CD4-positive, alpha-beta memory T cell (primary cell): ENCODE results near the gene CCR4. TPM values are rescaled to one million over a fixed set of nuclear protein-coding genes. Genes with fewer than 3 reads are reported as not detected.
A peak's percentile ranks its signal among the peaks of the same experiment; 100 is the strongest.

Source experiments
- CTCF ChIA-PET: fragments of 350-600 bp; sonication (Branson Sonifier 250); formaldehyde crosslinking; loops from one replicate; lab custom pipeline; 2021; ENCODE audit warnings: inconsistent platforms; ENCODE audit not compliant: partially characterized antibody; lab: Charles Lee
- POLR2A ChIA-PET: fragments of 350-600 bp; sonication (Branson Sonifier 250); formaldehyde crosslinking; loops from one replicate; lab custom pipeline; 2021; ENCODE audit not compliant: partially characterized antibody; lab: Charles Lee
- DNase-seq, 5 donors: peaks; one replicate each; pipeline versions ENCODE4 v3.0.0 to v3.0.0-alpha.2; 2020 to 2022; ENCODE audit warnings: mixed read lengths in 1 of 5
- H3K27ac ChIP-seq: one replicate; pipeline ENCODE4 v1.7.0; 2013; ENCODE audit warnings: low read depth, low read length
- H3K27me3 ChIP-seq: 2 replicates; pipeline ENCODE4 v1.7.0; 2013; ENCODE audit warnings: mild to moderate bottlenecking, low read length, moderate library complexity; ENCODE audit not compliant: insufficient read depth
- H3K36me3 ChIP-seq: 2 replicates; pipeline ENCODE4 v1.7.0; 2013; ENCODE audit warnings: mild to moderate bottlenecking, low read length, moderate library complexity; ENCODE audit not compliant: insufficient read depth
- H3K4me1 ChIP-seq: 2 replicates; pipeline ENCODE4 v1.7.0; 2013; ENCODE audit warnings: mild to moderate bottlenecking, low read length, moderate library complexity; ENCODE audit not compliant: insufficient read depth
- H3K4me3 ChIP-seq, 2 donors: one replicate each; pipeline ENCODE4 v1.7.0; 2013; ENCODE audit warnings: low read length in 2 of 2, mild to moderate bottlenecking in 1 of 2
- H3K9me3 ChIP-seq, 2 donors: one replicate each; pipeline ENCODE4 v1.7.0; 2013; ENCODE audit warnings: low read length in 2 of 2, control low read depth in 1 of 2; ENCODE audit not compliant: control insufficient read depth in 1 of 2
- H3K27ac Mint-ChIP-seq, 7 donors: one replicate each; pipeline ENCODE4 v1.8.0; 2020 to 2021; ENCODE audit warnings: mixed read lengths in 7 of 7, mild to moderate bottlenecking in 6 of 7, inconsistent platforms in 3 of 7, moderate library complexity in 3 of 7
- H3K27me3 Mint-ChIP-seq, 2 donors: one replicate each; pipeline ENCODE4 v1.8.0; 2020 to 2021; ENCODE audit warnings: mixed read lengths in 2 of 2
- H3K36me3 Mint-ChIP-seq, 2 donors: one replicate each; pipeline ENCODE4 v1.8.0; 2020 to 2021; ENCODE audit warnings: mixed read lengths in 2 of 2, inconsistent platforms in 1 of 2, mild to moderate bottlenecking in 1 of 2
- H3K4me1 Mint-ChIP-seq, 4 donors: one replicate each; pipeline ENCODE4 v1.8.0; 2020 to 2021; ENCODE audit warnings: mixed read lengths in 4 of 4, mild to moderate bottlenecking in 1 of 4
- H3K4me3 Mint-ChIP-seq, 8 donors: one replicate each; pipeline ENCODE4 v1.8.0; 2020 to 2021; ENCODE audit warnings: mixed read lengths in 8 of 8, mild to moderate bottlenecking in 7 of 8, moderate library complexity in 6 of 8, inconsistent platforms in 3 of 8
- H3K9me3 Mint-ChIP-seq, 8 donors: one replicate each; pipeline ENCODE4 v1.8.0; 2020 to 2021; ENCODE audit warnings: mixed read lengths in 8 of 8, mild to moderate bottlenecking in 5 of 8, inconsistent platforms in 3 of 8, moderate library complexity in 1 of 8
- intact Hi-C: fragments of 100-400 bp; cut with micrococcal nuclease; formaldehyde crosslinking; loops from one replicate; pipeline ENCODE4 v1.15.1; 2023
- polyA plus RNA-seq, 2 donors: library from polyadenylated mRNA; unstranded; fragments of 300-500 nt; fragmentation: Illumina TruSeq; gene quantifications; one replicate each; pipeline ENCODE4 v1.2.3, GENCODE V29; 2021
- total RNA-seq, 2 experiments: library from RNA; stranded (reverse); gene quantifications; one replicate each; pipeline ENCODE4 v1.2.3, GENCODE V29; 2021

Gene CCR4
- total and polyA plus RNA-seq, 4 experiments from 2014 or later = 9.9 to 101 (median 67.2) TPM

GRCh38 chr3:32950516-32950915 lies 928 bp upstream of the CCR4 start:
- peaks cover 19 to 25% of the 10 kb centered on the region in 2 donors for H3K36me3 Mint-ChIP-seq
- Histone ChIP-seq H3K4me1 (peaks cover 61% of the 10 kb centered on the region), H3K4me3 (no peak overlapping the region), H3K27ac (peak overlapping the region; percentile 59), H3K36me3 (no peaks in the 10 kb centered on the region), H3K9me3 (no peaks in the 10 kb centered on the region), H3K27me3 (no peaks in the 10 kb centered on the region)
- peak overlapping the region; percentile 60 to 98 (median 89) for H3K27ac Mint-ChIP-seq
- DNase-seq = no peak
- intact Hi-C loops = loop anchor here (2.0 kb wide), 1 partner anchor 14 kb away; no protein-coding TSS in a partner anchor
- peaks cover 32 to 74% (median 55%) of the 10 kb centered on the region in 4 donors for H3K4me1 Mint-ChIP-seq
- CTCF ChIA-PET = interaction anchor here (0.8 to 10.7 kb wide), 15 partner anchors 54 to 422 kb away, joined by 3 to 402 read pairs (median 4); no protein-coding TSS in a partner anchor
- no peaks in the 10 kb centered on the region for H3K27me3 Mint-ChIP-seq
- H3K4me3 Mint-ChIP-seq = peak overlapping the region in 7 of 8 donors; percentile 43 to 55 (median 48)
- no peaks in the 10 kb centered on the region for H3K9me3 Mint-ChIP-seq
- POLR2A ChIA-PET = interaction anchor here (0.6 to 8.3 kb wide), 11 partner anchors 23 to 124 kb away, joined by 3 to 60 read pairs (median 8); no protein-coding TSS in a partner anchor

- Mint-ChIP-seq H3K36me3 (peaks cover 24 to 29% of the 10 kb centered on the region in 2 donors), H3K4me1 (peaks cover 38 to 82% (median 59%) of the 10 kb centered on the region in 4 donors), H3K27ac (peak overlapping the region; percentile 95 to 99 (median 97)), H3K9me3 (no peaks in the 10 kb centered on the region), H3K27me3 (no peaks in the 10 kb centered on the region), H3K4me3 (peak overlapping the region; percentile 91 to 98 (median 95))
- peak; percentile 27 to 62 (median 45) for DNase-seq
- Histone ChIP-seq H3K27me3 (no peaks in the 10 kb centered on the region), H3K4me1 (peaks cover 72% of the 10 kb centered on the region), H3K36me3 (no peaks in the 10 kb centered on the region), H3K9me3 (no peaks in the 10 kb centered on the region), H3K4me3 (peak overlapping the region; percentile 59 to 66), H3K27ac (peak overlapping the region; percentile 79)
- ChIA-PET POLR2A (interaction anchor here (0.8 to 8.3 kb wide), 18 partner anchors 9 to 161 kb away, joined by 3 to 60 read pairs (median 7); partner anchors contain the start of gene CRTAP), CTCF (interaction anchor here (0.8 to 10.7 kb wide), 7 partner anchors 10 to 115 kb away, joined by 3 to 402 read pairs (median 8); no protein-coding TSS in a partner anchor)
- intact Hi-C loops = loop anchor here (1.0 kb wide), 1 partner anchor 8 kb away; no protein-coding TSS in a partner anchor
These were observed 1.1 kb downstream of the CCR4 start for GRCh38 chr3:32952369-32953077.

GRCh38 chr3:32954506-32954905 lies 3.1 kb downstream of the CCR4 start:
- Histone ChIP-seq H3K9me3 (no peaks in the 10 kb centered on the region), H3K27ac (peak overlapping the region; percentile 79), H3K4me3 (peak overlapping the region; percentile 37 to 66), H3K27me3 (no peaks in the 10 kb centered on the region), H3K36me3 (no peaks in the 10 kb centered on the region), H3K4me1 (peaks cover 74% of the 10 kb centered on the region)
- Mint-ChIP-seq H3K4me3 (peak overlapping the region; percentile 91 to 98 (median 95)), H3K27me3 (no peaks in the 10 kb centered on the region), H3K27ac (peak overlapping the region; percentile 82 to 99 (median 97)), H3K9me3 (no peaks in the 10 kb centered on the region), H3K4me1 (peaks cover 39 to 82% (median 62%) of the 10 kb centered on the region in 4 donors), H3K36me3 (peaks cover 30 to 31% of the 10 kb centered on the region in 2 donors)
- intact Hi-C loops = no loop called here
- no peak for DNase-seq
- ChIA-PET CTCF (interaction anchor here (0.8 to 10.7 kb wide), 8 partner anchors 8 to 113 kb away, joined by 3 to 402 read pairs (median 6); no protein-coding TSS in a partner anchor), POLR2A (interaction anchor here (0.9 to 8.3 kb wide), 16 partner anchors 9 to 113 kb away, joined by 3 to 60 read pairs (median 6); no protein-coding TSS in a partner anchor)

GRCh38 chr3:32956750-32957570 lies 5.5 kb downstream of the CCR4 start:
- Mint-ChIP-seq H3K4me3 (peak overlapping the region; percentile 71 to 97 (median 80)), H3K9me3 (no peaks in the 10 kb centered on the region), H3K4me1 (peaks cover 45 to 85% (median 65%) of the 10 kb centered on the region in 4 donors), H3K27ac (peak overlapping the region; percentile 69 to 93 (median 87)), H3K27me3 (no peaks in the 10 kb centered on the region), H3K36me3 (peaks cover 26 to 35% of the 10 kb centered on the region in 2 donors)
- POLR2A ChIA-PET = interaction anchor here (0.6 to 3.0 kb wide), 11 partner anchors 12 to 487 kb away, joined by 3 to 9 read pairs (median 4); no protein-coding TSS in a partner anchor
- Histone ChIP-seq H3K9me3 (no peaks in the 10 kb centered on the region), H3K4me3 (no peak overlapping the region), H3K27ac (no peak overlapping the region), H3K4me1 (peaks cover 80% of the 10 kb centered on the region), H3K27me3 (no peaks in the 10 kb centered on the region), H3K36me3 (no peaks in the 10 kb centered on the region)
- CTCF ChIA-PET = interaction anchor here (1.3 to 1.9 kb wide), 2 partner anchors 17 to 118 kb away, joined by 3 to 8 read pairs; no protein-coding TSS in a partner anchor
- DNase-seq = no peak
- intact Hi-C loops = no loop called here

- peak overlapping the region in 4 of 7 donors; percentile 64 to 99 (median 80) for H3K27ac Mint-ChIP-seq
- intact Hi-C loops = no loop called here
- peaks cover 20 to 31% of the 10 kb centered on the region in 2 donors for H3K36me3 Mint-ChIP-seq
- H3K27me3 ChIP-seq = no peaks in the 10 kb centered on the region
- H3K36me3 ChIP-seq = no peaks in the 10 kb centered on the region
- no peak overlapping the region for H3K27ac ChIP-seq
- ChIA-PET CTCF (interaction anchor here (1.2 to 1.9 kb wide), 2 partner anchors 109 to 116 kb away, joined by 5 to 8 read pairs; no protein-coding TSS in a partner anchor), POLR2A (interaction anchor here (1.0 to 4.8 kb wide), 6 partner anchors 31 to 105 kb away, joined by 3 to 21 read pairs (median 6); no protein-coding TSS in a partner anchor)
- no peak overlapping the region for H3K4me3 ChIP-seq
- no peak for DNase-seq
- peak overlapping the region in 4 of 8 donors; percentile 4 to 15 (median 8) for H3K4me3 Mint-ChIP-seq
- H3K9me3 Mint-ChIP-seq = no peaks in the 10 kb centered on the region
- peaks cover 39 to 72% (median 57%) of the 10 kb centered on the region in 4 donors for H3K4me1 Mint-ChIP-seq
- H3K9me3 ChIP-seq = no peaks in the 10 kb centered on the region
- no peaks in the 10 kb centered on the region for H3K27me3 Mint-ChIP-seq
- peaks cover 75% of the 10 kb centered on the region for H3K4me1 ChIP-seq
These were observed 7.1 kb downstream of the CCR4 start for GRCh38 chr3:32958509-32958908.

- Histone ChIP-seq H3K9me3 (no peaks in the 10 kb centered on the region), H3K27me3 (no peaks in the 10 kb centered on the region), H3K36me3 (no peaks in the 10 kb centered on the region), H3K27ac (no peak overlapping the region), H3K4me3 (no peak overlapping the region), H3K4me1 (peaks cover 74% of the 10 kb centered on the region)
- peaks cover 39 to 72% (median 59%) of the 10 kb centered on the region in 4 donors for H3K4me1 Mint-ChIP-seq
- H3K4me3 Mint-ChIP-seq = peak overlapping the region in 6 of 8 donors; percentile 15 to 74 (median 48)
- no peaks in the 10 kb centered on the region for H3K27me3 Mint-ChIP-seq
- intact Hi-C loops = no loop called here
- POLR2A ChIA-PET = interaction anchor here (1.0 to 4.8 kb wide), 7 partner anchors 15 to 104 kb away, joined by 3 to 21 read pairs (median 4); no protein-coding TSS in a partner anchor
- CTCF ChIA-PET = interaction anchor here (0.8 to 1.1 kb wide), 2 partner anchors 14 to 46 kb away, joined by 3 read pairs; no protein-coding TSS in a partner anchor
- no peak for DNase-seq
- peaks cover 17 to 28% of the 10 kb centered on the region in 2 donors for H3K36me3 Mint-ChIP-seq
- peak overlapping the region; percentile 63 to 99 (median 88) for H3K27ac Mint-ChIP-seq
- peaks cover 0 to 5% (median 3%) of the 10 kb centered on the region in 8 donors for H3K9me3 Mint-ChIP-seq
These were observed 7.9 kb downstream of the CCR4 start for GRCh38 chr3:32959371-32959770.
